PC-9 (cell line): ENCODE results near the gene RPS5.

ENCODE experiments used
- CTCF ChIP-seq: fragments of 200-600 bp; sonication (generic); conservative IDR thresholded peaks from 2 replicates; pipeline ENCODE4 v1.6.1; 2017; ENCODE audit warnings: mixed run types, antibody characterized with exemption, mild to moderate bottlenecking, moderate library complexity
- EZH2 ChIP-seq: fragments of 200-600 bp; sonication (generic); IDR thresholded peaks from 2 replicates; pipeline ENCODE4 v1.8.0; 2017; ENCODE audit warnings: antibody characterized with exemption, low read depth

GRCh38 chr19:58351990-58352755 lies 34.9 kb upstream of the RPS5 start:
- TF ChIP-seq EZH2: no peak
- no peak for TF ChIP-seq CTCF
